Measurements from ENCODE around the gene UBXN2A.

- TF ChIP-seq POLR2A (IDR thresholded peaks at IDR 0.05; ENCODE audit: control extremely low read depth in 1 of 2, low read depth in 2 of 2, low read length in 2 of 2): no peak
- TF ChIP-seq CTCF (IDR thresholded peaks at IDR 0.05; ENCODE audit: control extremely low read depth in 1 of 3, insufficient read depth in 1 of 3, low read depth in 1 of 3, low read length in 3 of 3): no peak
- no peak for TF ChIP-seq POLR2AphosphoS5 (IDR thresholded peaks at IDR 0.05; ENCODE audit: low read depth, low read length)
- no peak for TF ChIP-seq RAD21 (IDR thresholded peaks at IDR 0.05 in 1 of 2, conservative IDR thresholded peaks at IDR 0.05 in 1 of 2; ENCODE audit: low read depth in 2 of 2, low read length in 2 of 2)
- no peak for TF ChIP-seq NANOG (IDR thresholded peaks at IDR 0.05; ENCODE audit: insufficient read depth, low read depth, low read length, poor library complexity, severe bottlenecking)
Observed at GRCh38 chr2:24045511-24046508, 105.5 kb downstream of the UBXN2A start.

Data from H1 (cell line).